ENCODE results near the gene MRPL23.

Gene MRPL23

GRCh38 chr11:1959786-1960185 lies 12.7 kb downstream of the MRPL23 start:
- DNase-seq: no peak

GRCh38 chr11:1963864-1964263 lies 16.7 kb downstream of the MRPL23 start:
- no peak for DNase-seq

- no peak for DNase-seq
Observed at GRCh38 chr11:1964348-1964747, 17.2 kb downstream of the MRPL23 start.

- no peak for DNase-seq
Observed at GRCh38 chr11:1964955-1965354, 17.8 kb downstream of the MRPL23 start.

- no peak for DNase-seq
Observed at GRCh38 chr11:1966531-1966930, 19.4 kb downstream of the MRPL23 start.

GRCh38 chr11:1967641-1968225 lies 20.6 kb downstream of the MRPL23 start:
- no peak for DNase-seq

- DNase-seq: no peak
Observed at GRCh38 chr11:1968454-1969002, 21.4 kb downstream of the MRPL23 start.

GRCh38 chr11:1969035-1969434 lies 21.9 kb downstream of the MRPL23 start:
- DNase-seq: no peak

GRCh38 chr11:1969776-1970175 lies 22.6 kb downstream of the MRPL23 start:
- DNase-seq: no peak

- no peak for DNase-seq
Observed at GRCh38 chr11:1970956-1971355, 23.8 kb downstream of the MRPL23 start.

GRCh38 chr11:1975185-1975584 lies 28.1 kb downstream of the MRPL23 start:
- DNase-seq: no peak

GRCh38 chr11:1978720-1979473 lies 31.8 kb downstream of the MRPL23 start:
- DNase-seq: no peak

GRCh38 chr11:1979607-1980006 lies 32.5 kb downstream of the MRPL23 start:
- no peak for DNase-seq

GRCh38 chr11:1982873-1983600 lies 35.9 kb downstream of the MRPL23 start:
- DNase-seq: no peak

GRCh38 chr11:1983601-1983961 lies 36.4 kb downstream of the MRPL23 start:
- no peak for DNase-seq

GRCh38 chr11:1987024-1987423 lies 39.9 kb downstream of the MRPL23 start:
- DNase-seq: no peak

- no peak for DNase-seq
Observed at GRCh38 chr11:1988174-1988573, 41.0 kb downstream of the MRPL23 start.

- DNase-seq: no peak
Observed at GRCh38 chr11:1988667-1989317, 41.7 kb downstream of the MRPL23 start.

GRCh38 chr11:1989953-1990352 lies 42.8 kb downstream of the MRPL23 start:
- DNase-seq: no peak

- DNase-seq: no peak
Observed at GRCh38 chr11:1990872-1991578, 43.9 kb downstream of the MRPL23 start.

GRCh38 chr11:1992111-1992510 lies 45.0 kb downstream of the MRPL23 start:
- no peak for DNase-seq

- no peak for DNase-seq
Observed at GRCh38 chr11:1994121-1994520, 47.0 kb downstream of the MRPL23 start.

- no peak for DNase-seq
Observed at GRCh38 chr11:1997755-1998154, 50.6 kb downstream of the MRPL23 start, which contains the start of gene H19. H19 (minus strand) TSS chr11:1997842.
